Measurements from ENCODE around the gene ASB2. TPM values are rescaled to one million over a fixed set of nuclear protein-coding genes. Genes with fewer than 3 reads are reported as not detected.

Gene ASB2
- total RNA-seq, 1 experiment from 2014 or later = not detected

- TF ChIP-seq CTCF (IDR thresholded peaks at IDR 0.05 in 2 of 3, conservative IDR thresholded peaks at IDR 0.05 in 1 of 3; ENCODE audit: borderline replicate concordance in 1 of 3, insufficient read depth in 1 of 3, low read depth in 2 of 3, low read length in 2 of 3) (no peak), ATF3 (IDR thresholded peaks at IDR 0.05) (no peak), REST (IDR thresholded peaks at IDR 0.05; ENCODE audit: low read depth) (no peak), ELF1 (IDR thresholded peaks at IDR 0.05; ENCODE audit: borderline replicate concordance, low read depth) (no peak), JUND (IDR thresholded peaks at IDR 0.05) (no peak)
Measured at GRCh38 chr14:94008234-94008633, 31.9 kb upstream of the ASB2 start (continued).

GRCh38 chr14:94005324-94006073 lies 29.1 kb upstream of the ASB2 start:
- ChIA-PET CTCF (interaction anchor here (10.4 kb wide), 1 partner anchor 64 kb away, joined by 121 read pairs; no protein-coding TSS in a partner anchor), RAD21 (ENCODE audit: low non-redundant PET in 1 of 2, low total read pairs in 2 of 2, uncharacterized antibody in 2 of 2, unreplicated experiment in 2 of 2) (interaction anchor here in 1 of 2 experiments (1.6 kb wide), 1 partner anchor 66 kb away, joined by 3 read pairs; no protein-coding TSS in a partner anchor), POLR2A (no interaction called here)
- H4K20me1 ChIP-seq (ENCODE audit: insufficient read depth) = no peaks in the 10 kb centered on the region
- ATAC-seq = peak; percentile 58
- no peak for DNase-seq (ENCODE audit: low read depth, low spot score)
- BruUV-seq (replicated peaks) = no TSS peak
- no peaks in the 10 kb centered on the region for H3K9me2 ChIP-seq (ENCODE audit: insufficient read depth)
- H3K79me2 ChIP-seq (ENCODE audit: insufficient read depth, low read length) = no peaks in the 10 kb centered on the region
- H3K27ac ChIP-seq (ENCODE audit: low read depth, low read length) = no peak overlapping the region
- H2AFZ ChIP-seq (ENCODE audit: low read depth, low read length, poor library complexity, severe bottlenecking) = no peak overlapping the region
- no peaks in the 10 kb centered on the region for H3K36me3 ChIP-seq (ENCODE audit: control insufficient read depth in 1 of 2, insufficient read depth in 2 of 2, low read length in 2 of 2)
- TF ChIP-seq ZBTB33 (IDR thresholded peaks at IDR 0.05; ENCODE audit: extremely low read depth, insufficient replicate concordance, low read length) = no peak
- no peak for TF ChIP-seq EZH2 (IDR thresholded peaks at IDR 0.05)
- no peak for TF ChIP-seq FOSL1 (IDR thresholded peaks at IDR 0.05; ENCODE audit: low read depth)
- no peak for TF ChIP-seq JUND (IDR thresholded peaks at IDR 0.05)
- peak; percentile 24 to 62 (median 56); a peak in 5 of 6 replicates for TF ChIP-seq CTCF (IDR thresholded peaks at IDR 0.05 in 2 of 3, conservative IDR thresholded peaks at IDR 0.05 in 1 of 3; ENCODE audit: borderline replicate concordance in 1 of 3, insufficient read depth in 1 of 3, low read depth in 2 of 3, low read length in 2 of 3)
- TF ChIP-seq RAD21 (IDR thresholded peaks at IDR 0.05; ENCODE audit: low read depth) = peak; percentile 12; the same call in 1 of the 2 replicates
- no peak for TF ChIP-seq EGR1 (IDR thresholded peaks at IDR 0.05; ENCODE audit: low read depth)
- H3K9ac ChIP-seq (ENCODE audit: low read length) = no peak overlapping the region
- intact Hi-C loops (cut with micrococcal nuclease) = loop anchor here (10.0 kb wide), 1 partner anchor 351 kb away; no protein-coding TSS in a partner anchor
- peaks cover 0 to 6% of the 10 kb centered on the region in 2 experiments; a peak in 2 of 4 replicates for H3K4me1 ChIP-seq (ENCODE audit: control insufficient read depth in 1 of 2, insufficient read depth in 2 of 2, low read length in 2 of 2)
- no peak overlapping the region for H3K4me2 ChIP-seq (ENCODE audit: low read length)
- no peak overlapping the region for H3K4me3 ChIP-seq (replicated peaks in 1 of 2; ENCODE audit: low read depth in 1 of 2, low read length in 2 of 2)
- no peaks in the 10 kb centered on the region for H3K27me3 ChIP-seq (ENCODE audit: insufficient read depth, low read length)
- H3K9me3 ChIP-seq (ENCODE audit: control insufficient read depth in 1 of 2, insufficient read depth in 1 of 2, low read depth in 1 of 2, low read length in 2 of 2) = no peaks in the 10 kb centered on the region

Data from HCT116 (cell line).